ENCODE data around the gene DYSF. TPM values are rescaled to one million over a fixed set of nuclear protein-coding genes. Genes with fewer than 3 reads are reported as not detected.

DYSF gene
- total RNA-seq, 1 experiment from 2014 or later, result 0.31 TPM

DNA sequence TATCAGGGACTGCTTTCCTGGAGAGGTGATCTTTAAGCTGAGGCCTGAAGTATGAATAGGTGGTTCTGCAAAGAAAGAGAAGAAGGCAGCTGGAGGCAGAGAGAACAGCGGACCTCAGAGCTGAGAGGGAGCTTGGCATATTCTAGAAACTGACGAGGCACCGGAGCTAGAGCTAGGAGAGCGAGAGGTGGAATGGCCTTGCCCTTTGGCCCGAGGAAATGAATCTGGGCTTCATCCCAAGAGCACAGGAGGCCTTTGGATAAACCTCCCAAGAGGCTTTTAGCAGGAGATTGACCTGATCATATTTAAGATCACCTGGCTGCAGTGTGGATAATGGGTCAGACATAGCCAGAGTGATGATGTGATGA lies 7.9 kb downstream of the DYSF start:
- in situ Hi-C loops (cut with HindIII; ENCODE audit: low pct_unique_long_range_greater_than_20kb, low sequenced_read_pairs), result no loop called here
- ATAC-seq (no peak), DNase-seq (ENCODE audit: low read depth, low spot score) (no peak)
- Histone ChIP-seq H3K9me3 (ENCODE audit: control insufficient read depth, insufficient read depth, low read depth, low read length) (no peaks in the 10 kb centered on the region), H3K27me3 (ENCODE audit: control insufficient read depth, insufficient read depth, low read length) (peaks cover 7% of the 10 kb centered on the region; the same call in 1 of the 2 replicates), H3K4me3 (ENCODE audit: low read depth in 2 of 2, low read length in 2 of 2) (no peak overlapping the region), H3K36me3 (ENCODE audit: control insufficient read depth, insufficient read depth, low read length) (no peaks in the 10 kb centered on the region), H3K4me1 (ENCODE audit: control insufficient read depth, insufficient read depth, low read length) (no peaks in the 10 kb centered on the region; the same call in 1 of the 2 replicates), H3K27ac (ENCODE audit: low read length) (no peak overlapping the region)
- POLR2A ChIA-PET, result interaction anchor here (0.6 kb wide), 1 partner anchor 85 kb away, joined by 5 read pairs; no protein-coding TSS in a partner anchor
- intact Hi-C loops (cut with micrococcal nuclease; ENCODE audit: unreplicated experiment), result loop anchor here (5.0 kb wide), 1 partner anchor 51 kb away; no protein-coding TSS in a partner anchor
- CTCF ChIA-PET, result interaction anchor here (0.8 kb wide), 1 partner anchor 10 kb away, joined by 3 read pairs; no protein-coding TSS in a partner anchor
- BruUV-seq (replicated peaks), result no TSS peak
- TF ChIP-seq POLR2AphosphoS5 (IDR thresholded peaks at IDR 0.05; ENCODE audit: low read depth, low read length) (no peak), TCF7L2 (IDR thresholded peaks at IDR 0.05; ENCODE audit: low read depth, low read length) (no peak), SIN3A (IDR thresholded peaks at IDR 0.05; ENCODE audit: borderline replicate concordance, insufficient read depth, low read depth, low read length) (no peak)
- TF ChIP-seq, protein P1, sequence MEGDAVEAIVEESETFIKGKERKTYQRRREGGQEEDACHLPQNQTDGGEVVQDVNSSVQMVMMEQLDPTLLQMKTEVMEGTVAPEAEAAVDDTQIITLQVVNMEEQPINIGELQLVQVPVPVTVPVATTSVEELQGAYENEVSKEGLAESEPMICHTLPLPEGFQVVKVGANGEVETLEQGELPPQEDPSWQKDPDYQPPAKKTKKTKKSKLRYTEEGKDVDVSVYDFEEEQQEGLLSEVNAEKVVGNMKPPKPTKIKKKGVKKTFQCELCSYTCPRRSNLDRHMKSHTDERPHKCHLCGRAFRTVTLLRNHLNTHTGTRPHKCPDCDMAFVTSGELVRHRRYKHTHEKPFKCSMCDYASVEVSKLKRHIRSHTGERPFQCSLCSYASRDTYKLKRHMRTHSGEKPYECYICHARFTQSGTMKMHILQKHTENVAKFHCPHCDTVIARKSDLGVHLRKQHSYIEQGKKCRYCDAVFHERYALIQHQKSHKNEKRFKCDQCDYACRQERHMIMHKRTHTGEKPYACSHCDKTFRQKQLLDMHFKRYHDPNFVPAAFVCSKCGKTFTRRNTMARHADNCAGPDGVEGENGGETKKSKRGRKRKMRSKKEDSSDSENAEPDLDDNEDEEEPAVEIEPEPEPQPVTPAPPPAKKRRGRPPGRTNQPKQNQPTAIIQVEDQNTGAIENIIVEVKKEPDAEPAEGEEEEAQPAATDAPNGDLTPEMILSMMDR (IDR thresholded peaks at IDR 0.05), result no peak
- TF ChIP-seq, protein P2, sequence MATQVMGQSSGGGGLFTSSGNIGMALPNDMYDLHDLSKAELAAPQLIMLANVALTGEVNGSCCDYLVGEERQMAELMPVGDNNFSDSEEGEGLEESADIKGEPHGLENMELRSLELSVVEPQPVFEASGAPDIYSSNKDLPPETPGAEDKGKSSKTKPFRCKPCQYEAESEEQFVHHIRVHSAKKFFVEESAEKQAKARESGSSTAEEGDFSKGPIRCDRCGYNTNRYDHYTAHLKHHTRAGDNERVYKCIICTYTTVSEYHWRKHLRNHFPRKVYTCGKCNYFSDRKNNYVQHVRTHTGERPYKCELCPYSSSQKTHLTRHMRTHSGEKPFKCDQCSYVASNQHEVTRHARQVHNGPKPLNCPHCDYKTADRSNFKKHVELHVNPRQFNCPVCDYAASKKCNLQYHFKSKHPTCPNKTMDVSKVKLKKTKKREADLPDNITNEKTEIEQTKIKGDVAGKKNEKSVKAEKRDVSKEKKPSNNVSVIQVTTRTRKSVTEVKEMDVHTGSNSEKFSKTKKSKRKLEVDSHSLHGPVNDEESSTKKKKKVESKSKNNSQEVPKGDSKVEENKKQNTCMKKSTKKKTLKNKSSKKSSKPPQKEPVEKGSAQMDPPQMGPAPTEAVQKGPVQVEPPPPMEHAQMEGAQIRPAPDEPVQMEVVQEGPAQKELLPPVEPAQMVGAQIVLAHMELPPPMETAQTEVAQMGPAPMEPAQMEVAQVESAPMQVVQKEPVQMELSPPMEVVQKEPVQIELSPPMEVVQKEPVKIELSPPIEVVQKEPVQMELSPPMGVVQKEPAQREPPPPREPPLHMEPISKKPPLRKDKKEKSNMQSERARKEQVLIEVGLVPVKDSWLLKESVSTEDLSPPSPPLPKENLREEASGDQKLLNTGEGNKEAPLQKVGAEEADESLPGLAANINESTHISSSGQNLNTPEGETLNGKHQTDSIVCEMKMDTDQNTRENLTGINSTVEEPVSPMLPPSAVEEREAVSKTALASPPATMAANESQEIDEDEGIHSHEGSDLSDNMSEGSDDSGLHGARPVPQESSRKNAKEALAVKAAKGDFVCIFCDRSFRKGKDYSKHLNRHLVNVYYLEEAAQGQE (IDR thresholded peaks at IDR 0.05; ENCODE audit: insufficient read depth in 1 of 2, low read depth in 2 of 2, low read length in 1 of 2), result no peak

DNA sequence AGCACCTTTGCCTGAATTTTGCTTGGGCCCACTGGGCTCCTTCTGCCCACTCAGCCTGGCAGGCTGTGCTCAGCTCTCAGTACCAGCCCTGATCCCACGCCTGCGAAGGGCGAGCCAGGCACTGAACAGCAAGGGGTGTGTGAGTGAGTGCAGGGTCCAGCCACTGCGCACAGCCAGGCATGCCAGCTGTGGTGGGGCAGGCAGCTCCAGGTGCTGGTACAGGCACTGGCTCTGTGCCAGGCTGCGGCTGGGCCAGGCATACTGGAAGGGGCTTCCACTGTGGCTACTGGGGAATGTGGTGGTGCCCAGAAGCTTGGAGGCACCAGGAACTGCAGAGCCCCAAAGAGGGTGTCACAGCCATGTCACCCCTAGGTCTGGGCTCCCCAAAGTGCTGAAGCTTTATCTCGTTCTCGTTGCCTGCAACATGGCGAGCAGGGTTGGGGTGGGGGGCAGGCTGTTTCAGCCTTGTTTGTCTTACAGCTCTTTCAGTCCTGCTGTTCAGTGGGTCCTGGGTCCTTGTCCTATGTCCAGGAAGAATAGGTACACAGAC lies 8.8 kb downstream of the DYSF start:
- ChIA-PET POLR2A (no interaction called here), CTCF (interaction anchor here (0.6 kb wide), 1 partner anchor 131 kb away, joined by 5 read pairs; the partner anchor contains the start of gene ZNF638)
- DNase-seq (ENCODE audit: low read depth, low spot score) (no peak), ATAC-seq (no peak)
- Histone ChIP-seq H3K4me1 (ENCODE audit: control insufficient read depth, insufficient read depth, low read length) (no peaks in the 10 kb centered on the region; the same call in 1 of the 2 replicates), H3K36me3 (ENCODE audit: control insufficient read depth, insufficient read depth, low read length) (no peaks in the 10 kb centered on the region), H3K4me3 (ENCODE audit: low read depth in 2 of 2, low read length in 2 of 2) (no peak overlapping the region), H3K27me3 (ENCODE audit: control insufficient read depth, insufficient read depth, low read length) (peaks cover 9% of the 10 kb centered on the region), H3K9me3 (ENCODE audit: control insufficient read depth, insufficient read depth, low read depth, low read length) (no peaks in the 10 kb centered on the region), H3K27ac (ENCODE audit: low read length) (no peak overlapping the region)
- TF ChIP-seq, protein P1 (IDR thresholded peaks at IDR 0.05), result no peak
- TF ChIP-seq TCF7L2 (IDR thresholded peaks at IDR 0.05; ENCODE audit: low read depth, low read length) (no peak), SIN3A (IDR thresholded peaks at IDR 0.05; ENCODE audit: borderline replicate concordance, insufficient read depth, low read depth, low read length) (no peak), POLR2AphosphoS5 (IDR thresholded peaks at IDR 0.05; ENCODE audit: low read depth, low read length) (no peak)
- TF ChIP-seq, protein P2 (IDR thresholded peaks at IDR 0.05; ENCODE audit: insufficient read depth in 1 of 2, low read depth in 2 of 2, low read length in 1 of 2), result no peak
- no TSS peak for BruUV-seq (replicated peaks)
- in situ Hi-C loops (cut with HindIII; ENCODE audit: low pct_unique_long_range_greater_than_20kb, low sequenced_read_pairs) (no loop called here), intact Hi-C loops (cut with micrococcal nuclease; ENCODE audit: unreplicated experiment) (loop anchor here (5.0 kb wide), 1 partner anchor 50 kb away; no protein-coding TSS in a partner anchor)
